Keratinocyte (primary cell): ENCODE data around the gene TRPV4. TPM values are rescaled to one million over a fixed set of nuclear protein-coding genes. Genes with fewer than 3 reads are reported as not detected.

Experiments used
- DNase-seq: peaks from one replicate; pipeline ENCODE4 v3.0.0-alpha.2; 2011; ENCODE audit warnings: low read depth, missing footprints, low spot score
- FAIRE-seq: peaks from 2 replicates; lab custom pipeline; 2011; peaks lifted over from hg19 to GRCh38; lab: Jason Lieb, UNC
- H2AFZ ChIP-seq: 2 replicates; pipeline ENCODE4 v1.6.0; 2012; ENCODE audit warnings: low read length, control low read depth, inconsistent platforms; ENCODE audit not compliant: control insufficient read depth
- H3K27ac ChIP-seq: 2 replicates; pipeline ENCODE4 v1.5.1; 2011; ENCODE audit warnings: low read length; ENCODE audit not compliant: control insufficient read depth, insufficient read depth
- H3K27me3 ChIP-seq: 3 replicates; pipeline ENCODE4 v1.6.0; 2011; ENCODE audit warnings: low read length; ENCODE audit not compliant: control insufficient read depth, insufficient read depth; ENCODE audit errors: extremely low read depth
- H3K36me3 ChIP-seq, 2 experiments: 2 replicates in 1 of 2; 3 replicates in 1 of 2; pipeline ENCODE4 v1.5.1; 2011; ENCODE audit warnings: low read length in 2 of 2, mild to moderate bottlenecking in 1 of 2; ENCODE audit not compliant: control insufficient read depth in 2 of 2, insufficient read depth in 2 of 2; ENCODE audit errors: extremely low read depth in 1 of 2
- H3K4me1 ChIP-seq: 3 replicates; pipeline ENCODE4 v1.5.1; 2011; ENCODE audit warnings: low read length; ENCODE audit not compliant: control insufficient read depth, insufficient read depth; ENCODE audit errors: extremely low read depth
- H3K4me2 ChIP-seq: 3 replicates; pipeline ENCODE4 v1.6.0; 2011; ENCODE audit warnings: low read depth, low read length; ENCODE audit not compliant: control insufficient read depth, insufficient read depth; ENCODE audit errors: extremely low read depth
- H3K4me3 ChIP-seq, 3 experiments: fragments of 200-600 bp in 1 of 3; sonication (generic) in 1 of 3; 2 replicates in 2 of 3; 3 replicates in 1 of 3; pipeline ENCODE4 v1.5.1; 2011 to 2016; ENCODE audit warnings: low read length in 3 of 3, mild to moderate bottlenecking in 3 of 3, control low read depth in 2 of 3, inconsistent platforms in 1 of 3, low read depth in 1 of 3, mixed read lengths in 1 of 3, mixed run types in 1 of 3, moderate library complexity in 1 of 3; ENCODE audit not compliant: control insufficient read depth in 2 of 3, insufficient read depth in 2 of 3; ENCODE audit errors: extremely low read depth in 1 of 3
- H3K79me2 ChIP-seq: 2 replicates; pipeline ENCODE4 v1.6.0; 2012; ENCODE audit warnings: low read length; ENCODE audit not compliant: control insufficient read depth, insufficient read depth
- H3K9ac ChIP-seq: 3 replicates; pipeline ENCODE4 v1.6.0; 2011; ENCODE audit warnings: low read length; ENCODE audit not compliant: control insufficient read depth, insufficient read depth; ENCODE audit errors: extremely low read depth
- H3K9me1 ChIP-seq: 3 replicates; pipeline ENCODE4 v1.6.0; 2011; ENCODE audit warnings: low read length; ENCODE audit not compliant: control insufficient read depth, insufficient read depth; ENCODE audit errors: extremely low read depth
- H3K9me3 ChIP-seq: 2 replicates; pipeline ENCODE4 v1.5.1; 2012; ENCODE audit warnings: low read depth, low read length; ENCODE audit not compliant: control insufficient read depth
- H4K20me1 ChIP-seq: 3 replicates; pipeline ENCODE4 v1.6.0; 2011; ENCODE audit warnings: low read length; ENCODE audit not compliant: control insufficient read depth, insufficient read depth; ENCODE audit errors: extremely low read depth
- EZH2 ChIP-seq: IDR thresholded peaks from one replicate; pipeline ENCODE4 v1.6.1; 2012; ENCODE audit warnings: inconsistent platforms, mild to moderate bottlenecking, low read length, moderate library complexity
- dilution Hi-C: fragments of 300-500 bp; cut with MboI; formaldehyde crosslinking; loops from one replicate; pipeline ENCODE4 v1.7.0; 2020; ENCODE audit warnings: low sequenced_read_pairs; ENCODE audit not compliant: extremely low pct_ligation_motif_present
- polyA plus RNA-seq, 5 experiments: library from polyadenylated mRNA; depleted of rRNA in 3 of 5; stranded (reverse) in 3 of 5; stranded (forward) in 1 of 5; unstranded in 1 of 5; fragments of >200 nt; gene quantifications; 1 replicate in 1 of 5; 2 replicates in 3 of 5; 3 replicates in 1 of 5; pipeline versions ENCODE4 v1.2.1 to v1.2.3, GENCODE V29; 2011 to 2012; ENCODE audit warnings: missing spikeins in 2 of 5, low read depth in 1 of 5, low replicate concordance in 1 of 5
- TF ChIP-seq, protein P1 (sequence below), 3 experiments: IDR thresholded peaks in 1 of 3; conservative IDR thresholded peaks in 1 of 3; optimal IDR thresholded peaks in 1 of 3; 2 replicates in 2 of 3; 3 replicates in 1 of 3; pipeline versions ENCODE3 to v1.5.1; 2011; ENCODE audit warnings: low read length in 3 of 3, mild to moderate bottlenecking in 3 of 3, moderate library complexity in 2 of 3, control low read depth in 1 of 3, inconsistent platforms in 1 of 3; ENCODE audit not compliant: insufficient read depth in 2 of 3; ENCODE audit errors: extremely low read depth in 1 of 3

Gene TRPV4
- polyA plus RNA-seq, 1 donor (not counting 4 experiments of a cell fraction or from before 2014, with no cell fraction given): 0.46 TPM

DNA sequence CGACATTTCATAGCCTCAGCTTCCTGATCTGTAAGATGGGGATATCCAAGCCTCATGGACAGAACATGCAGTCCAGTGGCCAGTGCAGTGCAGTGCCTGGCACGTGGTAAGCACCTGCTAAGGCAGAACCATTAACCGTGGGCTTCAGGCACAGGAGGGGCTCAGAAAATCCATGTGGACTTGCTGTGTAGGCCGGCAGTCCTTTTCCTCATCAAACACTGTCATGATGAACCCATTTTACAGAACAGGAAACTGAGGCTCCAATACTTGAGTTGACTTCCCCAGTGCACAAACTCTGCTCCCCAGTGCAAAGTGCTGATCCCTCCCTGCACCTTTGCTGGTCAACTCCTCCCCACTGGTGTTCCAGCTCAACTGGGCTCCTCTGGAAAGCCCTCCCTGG lies 18.0 kb downstream of the TRPV4 start:
- H3K79me2 ChIP-seq: no peaks in the 10 kb centered on the region
- dilution Hi-C loops: no loop called here
- no peaks in the 10 kb centered on the region for H3K36me3 ChIP-seq
- H3K4me2 ChIP-seq: no peak overlapping the region
- peaks cover 16% of the 10 kb centered on the region for H3K4me1 ChIP-seq
- no peaks in the 10 kb centered on the region for H3K9me3 ChIP-seq
- TF ChIP-seq, protein P1, sequence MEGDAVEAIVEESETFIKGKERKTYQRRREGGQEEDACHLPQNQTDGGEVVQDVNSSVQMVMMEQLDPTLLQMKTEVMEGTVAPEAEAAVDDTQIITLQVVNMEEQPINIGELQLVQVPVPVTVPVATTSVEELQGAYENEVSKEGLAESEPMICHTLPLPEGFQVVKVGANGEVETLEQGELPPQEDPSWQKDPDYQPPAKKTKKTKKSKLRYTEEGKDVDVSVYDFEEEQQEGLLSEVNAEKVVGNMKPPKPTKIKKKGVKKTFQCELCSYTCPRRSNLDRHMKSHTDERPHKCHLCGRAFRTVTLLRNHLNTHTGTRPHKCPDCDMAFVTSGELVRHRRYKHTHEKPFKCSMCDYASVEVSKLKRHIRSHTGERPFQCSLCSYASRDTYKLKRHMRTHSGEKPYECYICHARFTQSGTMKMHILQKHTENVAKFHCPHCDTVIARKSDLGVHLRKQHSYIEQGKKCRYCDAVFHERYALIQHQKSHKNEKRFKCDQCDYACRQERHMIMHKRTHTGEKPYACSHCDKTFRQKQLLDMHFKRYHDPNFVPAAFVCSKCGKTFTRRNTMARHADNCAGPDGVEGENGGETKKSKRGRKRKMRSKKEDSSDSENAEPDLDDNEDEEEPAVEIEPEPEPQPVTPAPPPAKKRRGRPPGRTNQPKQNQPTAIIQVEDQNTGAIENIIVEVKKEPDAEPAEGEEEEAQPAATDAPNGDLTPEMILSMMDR (optimal IDR thresholded peaks at IDR 0.05 in 1 of 3, IDR thresholded peaks at IDR 0.05 in 1 of 3, conservative IDR thresholded peaks at IDR 0.05 in 1 of 3; ENCODE audit: extremely low read depth in 1 of 3, insufficient read depth in 2 of 3, low read length in 3 of 3): no peak
- no peak for TF ChIP-seq EZH2
- no peaks in the 10 kb centered on the region for H4K20me1 ChIP-seq
- H3K9me1 ChIP-seq: peaks cover 2% of the 10 kb centered on the region
- no peaks in the 10 kb centered on the region for H3K27me3 ChIP-seq
- no peak overlapping the region for H3K27ac ChIP-seq
- FAIRE-seq (no peak), DNase-seq (no peak)
- H2AFZ ChIP-seq: no peak overlapping the region
- H3K9ac ChIP-seq: no peak overlapping the region
- H3K4me3 ChIP-seq: no peak overlapping the region

DNA sequence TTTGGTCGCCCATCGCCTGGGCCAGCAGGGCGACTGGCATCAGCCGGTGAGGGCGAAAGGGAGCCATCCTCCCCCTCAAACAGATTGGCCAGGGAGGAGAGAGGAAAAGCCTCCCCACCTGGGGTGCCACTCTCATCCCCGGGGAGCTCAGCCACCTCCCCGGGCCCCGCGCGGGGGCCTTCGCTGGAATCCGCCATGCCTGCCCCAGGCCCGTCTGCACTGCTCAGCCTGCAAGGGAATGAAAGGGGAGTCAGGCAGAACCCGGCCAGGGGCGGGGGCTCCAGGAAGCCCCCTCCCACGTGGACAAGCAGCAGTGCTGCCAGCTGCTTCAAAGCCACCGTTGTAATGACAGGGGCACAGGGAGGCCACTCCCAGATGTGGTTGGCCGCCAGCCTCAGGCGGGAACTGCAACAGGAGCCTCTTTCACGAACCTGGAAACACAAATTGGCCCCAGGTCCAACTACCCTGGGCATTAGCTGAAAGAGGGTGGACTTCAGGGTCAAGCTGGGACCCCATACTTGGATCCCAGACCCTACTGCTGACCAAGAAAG lies 18.5 kb downstream of the TRPV4 start:
- H3K79me2 ChIP-seq: no peaks in the 10 kb centered on the region
- no peaks in the 10 kb centered on the region for H3K9me3 ChIP-seq
- H3K27ac ChIP-seq: no peak overlapping the region
- dilution Hi-C loops: no loop called here
- FAIRE-seq: no peak
- peaks cover 2% of the 10 kb centered on the region for H3K9me1 ChIP-seq
- no peak overlapping the region for H3K4me3 ChIP-seq
- H2AFZ ChIP-seq: no peak overlapping the region
- TF ChIP-seq EZH2: no peak
- TF ChIP-seq, protein P1 (optimal IDR thresholded peaks at IDR 0.05 in 1 of 3, IDR thresholded peaks at IDR 0.05 in 1 of 3, conservative IDR thresholded peaks at IDR 0.05 in 1 of 3; ENCODE audit: extremely low read depth in 1 of 3, insufficient read depth in 2 of 3, low read length in 3 of 3): no peak
- no peaks in the 10 kb centered on the region for H4K20me1 ChIP-seq
- H3K4me1 ChIP-seq: peaks cover 13% of the 10 kb centered on the region
- H3K36me3 ChIP-seq: no peaks in the 10 kb centered on the region
- no peak overlapping the region for H3K9ac ChIP-seq
- no peak overlapping the region for H3K4me2 ChIP-seq
- H3K27me3 ChIP-seq: no peaks in the 10 kb centered on the region
- no peak for DNase-seq
